Fibroblast of lung (primary cell): ENCODE data around the gene SIAH3. TPM values are rescaled to one million over a fixed set of nuclear protein-coding genes. Genes with fewer than 3 reads are reported as not detected.

Experiments
- DNase-seq, 2 donors: peaks; one replicate each; pipeline versions ENCODE4 v3.0.0 to v3.0.0-alpha.2; 2010; ENCODE audit warnings: low read depth in 2 of 2
- H2AFZ ChIP-seq: 2 replicates; pipeline ENCODE4 v1.5.1; 2012; ENCODE audit warnings: low read length, control low read depth, inconsistent platforms
- H3K27ac ChIP-seq: 2 replicates; pipeline ENCODE4 v1.5.1; 2011; ENCODE audit warnings: low read length, control low read depth; ENCODE audit not compliant: insufficient read depth
- H3K27me3 ChIP-seq: 2 replicates; pipeline ENCODE4 v1.5.1; 2011; ENCODE audit warnings: mild to moderate bottlenecking, low read length; ENCODE audit not compliant: control insufficient read depth, insufficient read depth
- H3K36me3 ChIP-seq: 2 replicates; pipeline ENCODE4 v1.5.1; 2011; ENCODE audit warnings: low read length; ENCODE audit not compliant: control insufficient read depth, insufficient read depth
- H3K4me1 ChIP-seq: 2 replicates; pipeline ENCODE4 v1.5.1; 2011; ENCODE audit warnings: low read length; ENCODE audit not compliant: control insufficient read depth, insufficient read depth; ENCODE audit errors: extremely low read depth
- H3K4me2 ChIP-seq: 2 replicates; pipeline ENCODE4 v1.5.1; 2011; ENCODE audit warnings: low read length, control low read depth; ENCODE audit not compliant: insufficient read depth; ENCODE audit errors: extremely low read depth
- H3K4me3 ChIP-seq, 4 experiments: fragments of 200-600 bp in 1 of 4; sonication (generic) in 1 of 4; replicated peaks in 1 of 4; 2 replicates each; pipeline ENCODE4 v1.5.1; 2011 to 2016; ENCODE audit warnings: low read length in 4 of 4, low read depth in 3 of 4, mild to moderate bottlenecking in 3 of 4, control low read depth in 2 of 4, inconsistent platforms in 1 of 4, mixed read lengths in 1 of 4; ENCODE audit not compliant: insufficient read depth in 1 of 4; ENCODE audit errors: control extremely low read depth in 1 of 4
- H3K79me2 ChIP-seq: 2 replicates; pipeline ENCODE4 v1.5.1; 2012; ENCODE audit warnings: mild to moderate bottlenecking, low read length, inconsistent platforms; ENCODE audit not compliant: control insufficient read depth, insufficient read depth
- H3K9ac ChIP-seq: 2 replicates; pipeline ENCODE4 v1.5.1; 2011; ENCODE audit warnings: mild to moderate bottlenecking, low read length, control low read depth; ENCODE audit not compliant: insufficient read depth
- H3K9me3 ChIP-seq: 2 replicates; pipeline ENCODE4 v1.5.1; 2012; ENCODE audit warnings: low read depth, low read length; ENCODE audit not compliant: control insufficient read depth, insufficient read depth
- H4K20me1 ChIP-seq: 2 replicates; pipeline ENCODE4 v1.5.1; 2011; ENCODE audit warnings: low read length; ENCODE audit not compliant: control insufficient read depth, insufficient read depth; ENCODE audit errors: extremely low read depth
- CTCF ChIP-seq, 2 donors: IDR thresholded peaks in 1 of 2; conservative IDR thresholded peaks in 1 of 2; 1 replicate in 1 of 2; 2 replicates in 1 of 2; pipeline ENCODE4 v1.5.1; 2011 to 2012; ENCODE audit warnings: low read length in 2 of 2, control low read depth in 1 of 2, inconsistent platforms in 1 of 2, low read depth in 1 of 2, mild to moderate bottlenecking in 1 of 2
- EZH2 ChIP-seq: IDR thresholded peaks from 2 replicates; pipeline ENCODE4 v1.5.1; 2012; ENCODE audit warnings: low read length, control low read depth, mild to moderate bottlenecking; ENCODE audit errors: missing control alignments
- polyA plus RNA-seq, 2 donors: library from polyadenylated mRNA; depleted of rRNA in 1 of 2; stranded (reverse) in 1 of 2; unstranded in 1 of 2; fragments of >200 nt; gene quantifications; 2 replicates each; pipeline ENCODE4 v1.2.1, GENCODE V29; 2011 to 2012; ENCODE audit warnings: missing spikeins in 1 of 2
- total RNA-seq: library from RNA; depleted of rRNA; stranded (reverse); fragments of >200 nt; gene quantifications from 2 replicates; pipeline ENCODE4 v1.2.1, GENCODE V29; 2014

The SIAH3 gene
- total and polyA plus RNA-seq, 2 donors (not counting 1 experiment from before 2014, with no cell fraction given) = not detected

DNA sequence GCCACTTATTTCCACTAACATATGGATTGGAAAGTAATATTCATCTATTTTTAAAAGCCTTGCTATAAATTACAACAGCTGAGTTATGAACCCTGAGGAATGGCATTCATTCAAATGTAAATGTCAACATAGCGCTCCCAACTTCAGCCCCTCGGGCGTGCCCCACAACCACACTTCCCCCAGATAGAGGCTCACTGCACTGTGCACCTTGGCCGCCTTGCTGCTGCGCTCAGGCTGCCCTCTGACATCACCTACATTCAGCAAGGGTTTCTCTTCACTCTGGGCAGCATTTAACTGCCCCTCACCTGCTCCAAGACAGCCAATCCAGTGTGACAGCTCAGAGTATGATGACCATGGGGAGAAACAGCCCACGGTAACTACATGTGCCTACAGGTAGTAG is 35.1 kb downstream of the SIAH3 start:
- DNase-seq = no peak
- H3K9ac ChIP-seq = no peak overlapping the region
- no peak overlapping the region for H3K4me3 ChIP-seq
- no peaks in the 10 kb centered on the region for H3K27me3 ChIP-seq
- H4K20me1 ChIP-seq = no peaks in the 10 kb centered on the region
- no peaks in the 10 kb centered on the region for H3K4me1 ChIP-seq
- TF ChIP-seq EZH2 (no peak), CTCF (conservative IDR thresholded peaks at IDR 0.05 in 1 of 2, IDR thresholded peaks at IDR 0.05 in 1 of 2; ENCODE audit: low read depth in 1 of 2, low read length in 2 of 2) (no peak)
- H2AFZ ChIP-seq = no peak overlapping the region
- H3K36me3 ChIP-seq = no peaks in the 10 kb centered on the region
- H3K79me2 ChIP-seq = no peaks in the 10 kb centered on the region
- H3K4me2 ChIP-seq = no peak overlapping the region
- no peaks in the 10 kb centered on the region for H3K9me3 ChIP-seq
- no peak overlapping the region for H3K27ac ChIP-seq

DNA sequence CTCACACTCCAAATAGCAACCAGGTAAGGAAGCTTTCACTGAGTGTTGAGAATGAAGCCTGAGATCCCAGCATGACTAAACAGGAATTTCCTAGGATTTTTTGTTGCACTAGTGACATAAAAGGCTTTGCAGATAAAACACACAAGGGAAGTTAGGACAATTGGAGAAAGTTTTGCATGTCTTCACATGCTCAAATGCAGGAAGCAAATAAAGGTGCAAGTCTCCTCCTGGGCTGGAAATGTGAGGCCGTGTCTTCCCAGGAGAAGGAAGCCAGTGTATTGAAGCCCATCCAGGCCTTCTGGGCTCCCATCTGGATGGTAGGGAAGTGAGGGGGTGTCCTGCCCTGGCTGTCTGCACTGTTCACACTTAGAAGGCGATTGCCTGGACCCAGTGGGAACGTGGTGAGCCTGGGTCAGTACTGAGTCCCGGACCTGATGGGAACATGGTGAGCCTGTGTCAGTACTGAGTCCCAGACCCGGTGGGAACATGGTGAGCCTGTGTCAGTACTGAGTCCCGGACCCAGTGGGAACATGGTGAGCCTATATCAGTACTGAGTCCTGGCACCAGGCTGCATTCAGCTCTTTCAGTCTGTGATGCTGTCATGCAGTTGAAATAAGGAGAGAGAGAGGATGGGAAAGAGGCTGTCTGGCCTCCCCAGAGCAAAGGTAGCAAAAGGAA is 38.7 kb downstream of the SIAH3 start:
- H3K27ac ChIP-seq = no peak overlapping the region
- H3K4me1 ChIP-seq = no peaks in the 10 kb centered on the region
- no peaks in the 10 kb centered on the region for H4K20me1 ChIP-seq
- TF ChIP-seq EZH2 (no peak), CTCF (conservative IDR thresholded peaks at IDR 0.05 in 1 of 2, IDR thresholded peaks at IDR 0.05 in 1 of 2; ENCODE audit: low read depth in 1 of 2, low read length in 2 of 2) (no peak)
- H3K9me3 ChIP-seq = no peaks in the 10 kb centered on the region
- H2AFZ ChIP-seq = no peak overlapping the region
- H3K79me2 ChIP-seq = no peaks in the 10 kb centered on the region
- no peak for DNase-seq
- H3K27me3 ChIP-seq = no peaks in the 10 kb centered on the region
- H3K4me3 ChIP-seq = no peak overlapping the region
- H3K36me3 ChIP-seq = no peaks in the 10 kb centered on the region
- no peak overlapping the region for H3K4me2 ChIP-seq
- H3K9ac ChIP-seq = no peak overlapping the region

GRCh38 chr13:45811891-45812694 is 39.5 kb downstream of the SIAH3 start:
- no peak overlapping the region for H3K4me2 ChIP-seq
- no peak overlapping the region for H3K27ac ChIP-seq
- H3K27me3 ChIP-seq = no peaks in the 10 kb centered on the region
- H4K20me1 ChIP-seq = no peaks in the 10 kb centered on the region
- H3K4me3 ChIP-seq = no peak overlapping the region
- no peaks in the 10 kb centered on the region for H3K79me2 ChIP-seq
- no peak overlapping the region for H2AFZ ChIP-seq
- no peak for TF ChIP-seq EZH2
- no peak for TF ChIP-seq CTCF (conservative IDR thresholded peaks at IDR 0.05 in 1 of 2, IDR thresholded peaks at IDR 0.05 in 1 of 2; ENCODE audit: low read depth in 1 of 2, low read length in 2 of 2)
- no peak overlapping the region for H3K9ac ChIP-seq
- peak in 1 of 2 donors; percentile 15 for DNase-seq
- no peaks in the 10 kb centered on the region for H3K36me3 ChIP-seq
- no peaks in the 10 kb centered on the region for H3K4me1 ChIP-seq
- H3K9me3 ChIP-seq = no peaks in the 10 kb centered on the region
